Measurements from ENCODE around the gene KCNS3. TPM values are rescaled to one million over a fixed set of nuclear protein-coding genes. Genes with fewer than 3 reads are reported as not detected.
"Not testable (repeated sequence)": the region's sequence is repeated elsewhere in the genome, so short reads cannot be mapped to it uniquely, and the experiment has no call there.

Gene KCNS3
- total and polyA plus RNA-seq, 4 donors, result 5.4 to 15.0 (median 11.2) TPM

DNA sequence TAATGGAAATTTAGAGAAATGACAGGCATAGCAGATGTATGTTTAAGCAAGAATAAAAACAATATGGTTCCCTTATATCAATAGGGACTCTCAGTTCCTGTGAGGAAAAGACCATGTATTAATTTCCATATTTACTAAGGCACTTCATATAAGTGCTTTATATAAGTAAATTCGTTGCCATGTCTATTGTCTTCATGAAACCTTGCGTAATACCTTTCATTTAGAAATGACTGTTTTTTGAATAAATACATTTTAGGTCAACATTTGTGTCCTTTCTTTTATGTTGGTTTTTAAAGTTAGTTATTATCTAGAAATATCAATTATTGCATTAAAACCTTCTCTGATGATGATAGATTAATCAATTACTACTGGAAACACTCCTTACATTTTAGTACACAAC, 83.3 kb downstream of the KCNS3 start:
- intact Hi-C loops (cut with DNase I), result no loop called here
- Histone ChIP-seq H3K9me3 (ENCODE audit: control insufficient read depth, low read length) (no peaks in the 10 kb centered on the region), H3K36me3 (ENCODE audit: control insufficient read depth in 1 of 2, insufficient read depth in 2 of 2, low read length in 1 of 2) (no peaks in the 10 kb centered on the region), H3K4me1 (ENCODE audit: control insufficient read depth in 1 of 2, insufficient read depth in 2 of 2, low read length in 2 of 2) (peaks cover 2 to 4% of the 10 kb centered on the region in 2 donors), H3K27me3 (ENCODE audit: control insufficient read depth in 1 of 2, insufficient read depth in 2 of 2, low read length in 1 of 2) (no peaks in the 10 kb centered on the region), H3K4me3 (ENCODE audit: low read length in 2 of 2) (no peak overlapping the region), H3K27ac (ENCODE audit: low read depth in 1 of 2, low read length in 2 of 2) (no peak overlapping the region)
- DNase-seq, result no peak
- no peak for ATAC-seq (ENCODE audit: low FRiP score)
- 92 to 94% methylated on average over 2 of the region's 2 CpGs for WGBS, 2 donors

DNA sequence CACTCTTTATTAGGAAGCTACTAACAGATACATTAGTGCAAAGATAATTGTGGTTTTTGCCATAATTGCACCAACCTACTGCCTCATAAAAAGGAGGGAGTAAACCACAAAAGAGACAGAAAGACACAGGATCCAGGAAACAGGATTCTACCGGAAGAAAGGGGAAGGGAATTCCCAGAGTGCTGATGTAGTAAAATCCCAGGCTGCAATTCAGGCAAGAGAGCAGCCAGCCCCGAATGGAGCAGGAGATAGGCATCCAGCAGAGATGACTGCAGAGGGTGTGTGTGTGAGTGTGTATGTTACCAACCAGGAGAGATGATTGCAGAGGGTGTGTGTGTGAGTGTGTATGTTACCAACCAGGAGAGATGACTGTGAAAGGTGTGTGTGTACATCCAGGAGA, 84.4 kb downstream of the KCNS3 start:
- Histone ChIP-seq H3K27ac (ENCODE audit: low read depth in 1 of 2, low read length in 2 of 2) (no peak overlapping the region), H3K4me3 (ENCODE audit: low read length in 2 of 2) (no peak overlapping the region), H3K9me3 (ENCODE audit: control insufficient read depth, low read length) (no peaks in the 10 kb centered on the region), H3K36me3 (ENCODE audit: control insufficient read depth in 1 of 2, insufficient read depth in 2 of 2, low read length in 1 of 2) (no peaks in the 10 kb centered on the region), H3K4me1 (ENCODE audit: control insufficient read depth in 1 of 2, insufficient read depth in 2 of 2, low read length in 2 of 2) (peaks cover 2 to 4% of the 10 kb centered on the region in 2 donors), H3K27me3 (ENCODE audit: control insufficient read depth in 1 of 2, insufficient read depth in 2 of 2, low read length in 1 of 2) (no peaks in the 10 kb centered on the region)
- WGBS, 2 donors, result 2 to 5% methylated on average over 2 of the region's 2 CpGs
- intact Hi-C loops (cut with DNase I), result no loop called here
- DNase-seq, result no peak
- no peak for ATAC-seq (ENCODE audit: low FRiP score)

DNA sequence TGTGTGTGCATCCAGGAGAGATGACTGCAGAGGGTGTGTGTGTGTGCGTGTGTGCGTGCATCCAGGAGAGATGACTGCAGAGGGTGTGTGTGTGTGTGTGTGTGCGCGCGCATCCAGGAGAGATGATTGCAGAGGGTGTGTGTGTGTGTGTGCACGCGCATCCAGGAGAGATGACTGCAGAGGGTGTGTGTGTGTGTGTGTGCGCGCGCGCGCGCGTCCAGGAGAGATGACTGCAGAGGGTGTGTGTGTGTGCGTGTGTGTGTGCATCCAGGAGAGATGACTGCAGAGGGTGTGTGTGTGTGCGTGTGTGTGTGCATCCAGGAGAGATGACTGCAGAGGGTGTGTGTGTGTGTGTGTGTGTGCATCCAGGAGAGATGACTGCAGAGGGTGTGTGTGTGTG, 85.1 kb downstream of the KCNS3 start:
- H3K27me3 ChIP-seq (ENCODE audit: control insufficient read depth in 1 of 2, insufficient read depth in 2 of 2, low read length in 1 of 2); intact Hi-C loops (cut with DNase I); H3K36me3 ChIP-seq (ENCODE audit: control insufficient read depth in 1 of 2, insufficient read depth in 2 of 2, low read length in 1 of 2); H3K4me3 ChIP-seq (ENCODE audit: low read length in 2 of 2); H3K9me3 ChIP-seq (ENCODE audit: control insufficient read depth, low read length); ATAC-seq (ENCODE audit: low FRiP score); H3K27ac ChIP-seq (ENCODE audit: low read depth in 1 of 2, low read length in 2 of 2); DNase-seq; H3K4me1 ChIP-seq (ENCODE audit: control insufficient read depth in 1 of 2, insufficient read depth in 2 of 2, low read length in 2 of 2): not testable (repeated sequence)
- WGBS, 2 donors, result 88 to 89% methylated on average over 15 to 16 of the region's 16 CpGs

DNA sequence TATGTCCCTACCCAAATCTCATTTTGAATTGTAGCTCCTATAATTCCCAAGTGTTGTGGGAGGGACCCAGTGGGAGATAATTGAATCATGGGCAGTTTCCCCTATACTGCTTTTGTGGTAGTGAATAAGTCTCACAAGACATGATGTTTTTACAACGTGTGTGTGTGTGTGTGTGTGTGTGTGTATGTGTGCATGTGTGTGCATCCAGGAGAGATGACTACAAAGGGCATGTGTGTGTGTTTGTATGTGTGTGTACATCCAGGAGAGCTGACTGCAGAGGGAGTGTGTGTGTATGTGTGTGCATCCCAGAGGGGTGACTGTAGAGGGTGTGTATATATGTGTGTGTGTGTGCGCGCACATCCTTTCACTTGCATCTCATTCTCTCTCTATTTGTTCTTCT, 86.7 kb downstream of the KCNS3 start:
- no peaks in the 10 kb centered on the region for H3K36me3 ChIP-seq (ENCODE audit: control insufficient read depth in 1 of 2, insufficient read depth in 2 of 2, low read length in 1 of 2)

DNA sequence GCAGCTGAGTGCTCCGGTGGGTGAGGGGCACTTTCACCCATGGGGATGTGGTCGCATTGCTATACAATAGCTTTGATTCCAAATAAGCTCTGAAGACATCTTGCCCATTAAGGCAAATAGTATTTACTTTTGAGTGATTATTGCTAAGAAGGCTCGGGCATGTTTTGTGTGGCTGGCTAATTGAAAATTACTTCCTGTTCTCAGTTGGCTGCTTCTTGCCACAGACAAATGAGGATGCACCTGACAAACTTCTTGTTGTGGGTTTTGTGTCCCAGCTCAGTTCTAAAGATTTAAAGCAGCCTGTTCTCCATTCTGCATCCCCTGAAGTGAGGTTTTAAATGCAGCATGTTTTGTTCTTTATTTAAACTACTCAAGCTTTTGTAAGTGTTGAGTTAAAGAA, 88.3 kb downstream of the KCNS3 start:
- no peaks in the 10 kb centered on the region for H3K36me3 ChIP-seq (ENCODE audit: control insufficient read depth in 1 of 2, insufficient read depth in 2 of 2, low read length in 1 of 2)
- no peak for DNase-seq
- H3K27me3 ChIP-seq (ENCODE audit: control insufficient read depth in 1 of 2, insufficient read depth in 2 of 2, low read length in 1 of 2), result no peaks in the 10 kb centered on the region
- H3K4me1 ChIP-seq (ENCODE audit: control insufficient read depth in 1 of 2, insufficient read depth in 2 of 2, low read length in 2 of 2), result peaks cover 2 to 4% of the 10 kb centered on the region in 2 donors
- intact Hi-C loops (cut with DNase I), result no loop called here
- H3K4me3 ChIP-seq (ENCODE audit: low read length in 2 of 2), result no peak overlapping the region
- no peaks in the 10 kb centered on the region for H3K9me3 ChIP-seq (ENCODE audit: control insufficient read depth, low read length)
- ATAC-seq (ENCODE audit: low FRiP score), result no peak
- WGBS, 2 donors, result 45 to 52% methylated on average over 3 of the region's 3 CpGs
- no peak overlapping the region for H3K27ac ChIP-seq (ENCODE audit: low read depth in 1 of 2, low read length in 2 of 2)

More for the DNA sequence above, 86.7 kb downstream of the KCNS3 start:
- DNase-seq (no peak), ATAC-seq (ENCODE audit: low FRiP score) (no peak)
- no peaks in the 10 kb centered on the region for H3K27me3 ChIP-seq (ENCODE audit: control insufficient read depth in 1 of 2, insufficient read depth in 2 of 2, low read length in 1 of 2)
- no peaks in the 10 kb centered on the region for H3K9me3 ChIP-seq (ENCODE audit: control insufficient read depth, low read length)
- H3K27ac ChIP-seq (ENCODE audit: low read depth in 1 of 2, low read length in 2 of 2), result no peak overlapping the region
- no peak overlapping the region for H3K4me3 ChIP-seq (ENCODE audit: low read length in 2 of 2)
- WGBS, 2 donors, result 78 to 92% methylated on average over 3 of the region's 3 CpGs
- H3K4me1 ChIP-seq (ENCODE audit: control insufficient read depth in 1 of 2, insufficient read depth in 2 of 2, low read length in 2 of 2), result peaks cover 2 to 4% of the 10 kb centered on the region in 2 donors
- intact Hi-C loops (cut with DNase I), result no loop called here

DNA sequence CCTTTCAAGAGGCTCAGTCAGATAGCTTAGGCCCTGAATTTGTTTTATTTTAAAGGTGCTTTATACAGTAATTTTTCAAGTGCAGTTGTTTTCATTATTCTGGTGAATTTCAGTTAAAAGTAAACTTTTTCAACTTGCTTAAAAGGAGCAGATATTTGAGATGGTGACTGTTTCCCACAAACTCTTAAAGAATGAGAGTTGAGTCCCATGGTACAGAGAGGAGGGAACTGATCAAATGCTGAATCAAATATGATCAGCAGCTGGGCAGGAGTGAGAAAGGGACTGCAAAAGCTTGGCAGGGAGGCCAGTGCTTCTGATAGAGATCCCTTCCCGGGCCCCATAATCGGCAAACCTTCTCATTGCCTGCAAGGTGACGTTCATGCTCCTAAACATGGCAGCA, 91.2 kb downstream of the KCNS3 start:
- H3K27me3 ChIP-seq (ENCODE audit: control insufficient read depth in 1 of 2, insufficient read depth in 2 of 2, low read length in 1 of 2), result no peaks in the 10 kb centered on the region
- H3K36me3 ChIP-seq (ENCODE audit: control insufficient read depth in 1 of 2, insufficient read depth in 2 of 2, low read length in 1 of 2), result no peaks in the 10 kb centered on the region
- ATAC-seq (ENCODE audit: low FRiP score) (no peak), DNase-seq (no peak)
- H3K4me1 ChIP-seq (ENCODE audit: control insufficient read depth in 1 of 2, insufficient read depth in 2 of 2, low read length in 2 of 2), result peaks cover 2 to 4% of the 10 kb centered on the region in 2 donors
- H3K27ac ChIP-seq (ENCODE audit: low read depth in 1 of 2, low read length in 2 of 2), result no peak overlapping the region
- no peaks in the 10 kb centered on the region for H3K9me3 ChIP-seq (ENCODE audit: control insufficient read depth, low read length)
- intact Hi-C loops (cut with DNase I), result no loop called here
- 89 to 94% methylated on average over 3 of the region's 3 CpGs for WGBS, 2 donors
- no peak overlapping the region for H3K4me3 ChIP-seq (ENCODE audit: low read length in 2 of 2)

DNA sequence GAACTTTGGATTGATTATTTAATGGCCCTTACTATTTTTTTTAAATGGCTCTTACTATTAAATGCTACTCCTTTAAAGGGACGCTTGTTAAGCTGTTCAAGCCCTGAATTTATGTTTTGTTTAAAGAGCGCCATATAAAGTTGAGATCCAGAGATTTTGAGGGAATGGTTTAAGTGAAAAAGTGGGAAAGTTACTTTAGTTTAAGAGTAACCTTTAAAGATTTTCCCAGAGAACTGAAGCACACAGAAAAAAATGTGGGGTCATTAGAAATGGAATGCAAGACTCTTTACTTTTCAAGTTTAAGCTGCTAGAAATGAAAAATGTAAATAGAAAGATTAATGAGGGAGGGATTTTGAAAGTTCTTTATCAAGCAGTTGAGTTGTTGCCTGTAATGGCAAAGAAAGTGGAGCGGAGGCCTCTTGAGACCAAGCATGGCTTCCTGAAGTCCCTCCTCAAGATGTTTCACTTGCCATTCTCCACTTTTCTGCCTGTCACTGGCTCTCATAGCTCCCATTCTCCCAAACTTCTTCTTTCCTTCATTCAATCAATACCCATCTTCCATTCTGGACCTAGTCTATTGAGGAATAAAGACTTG, 93.2 kb downstream of the KCNS3 start:
- intact Hi-C loops (cut with DNase I), result no loop called here
- H3K27ac ChIP-seq (ENCODE audit: low read depth in 1 of 2, low read length in 2 of 2), result no peak overlapping the region
- H3K4me1 ChIP-seq (ENCODE audit: control insufficient read depth in 1 of 2, insufficient read depth in 2 of 2, low read length in 2 of 2), result peaks cover under 1 to 2% of the 10 kb centered on the region in 2 donors
- H3K36me3 ChIP-seq (ENCODE audit: control insufficient read depth in 1 of 2, insufficient read depth in 2 of 2, low read length in 1 of 2), result no peaks in the 10 kb centered on the region
- no peaks in the 10 kb centered on the region for H3K9me3 ChIP-seq (ENCODE audit: control insufficient read depth, low read length)
- ATAC-seq (ENCODE audit: low FRiP score) (no peak), DNase-seq (no peak)
- no peak overlapping the region for H3K4me3 ChIP-seq (ENCODE audit: low read length in 2 of 2)
- WGBS, 2 donors, result 91% methylated on average over 3 of the region's 3 CpGs
- no peaks in the 10 kb centered on the region for H3K27me3 ChIP-seq (ENCODE audit: control insufficient read depth in 1 of 2, insufficient read depth in 2 of 2, low read length in 1 of 2)

DNA sequence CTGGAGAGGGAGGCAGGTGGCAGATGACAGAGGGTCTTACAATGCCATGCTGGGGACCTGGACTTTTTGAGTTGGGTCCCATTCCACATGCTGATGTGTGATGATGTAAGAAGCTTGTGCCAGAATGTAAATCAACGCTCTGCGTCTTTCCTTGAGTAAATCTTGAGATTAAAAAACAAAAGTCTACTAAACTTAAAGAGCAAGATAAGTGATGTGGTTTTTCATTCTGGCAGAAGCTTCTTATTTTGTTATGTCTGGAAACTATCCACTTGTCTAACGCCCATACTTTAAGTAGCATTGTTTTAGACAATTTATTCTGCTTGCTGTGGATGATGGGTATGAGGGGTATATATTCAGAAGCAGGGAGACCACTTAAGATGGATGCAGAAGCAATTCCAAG, 94.5 kb downstream of the KCNS3 start:
- intact Hi-C loops (cut with DNase I), result no loop called here
- ATAC-seq (ENCODE audit: low FRiP score) (no peak), DNase-seq (no peak)
- WGBS, 2 donors, result 47 to 48% methylated on average over 3 of the region's 3 CpGs
- Histone ChIP-seq H3K4me3 (ENCODE audit: low read length in 2 of 2) (no peak overlapping the region), H3K9me3 (ENCODE audit: control insufficient read depth, low read length) (no peaks in the 10 kb centered on the region), H3K27me3 (ENCODE audit: control insufficient read depth in 1 of 2, insufficient read depth in 2 of 2, low read length in 1 of 2) (no peaks in the 10 kb centered on the region), H3K36me3 (ENCODE audit: control insufficient read depth in 1 of 2, insufficient read depth in 2 of 2, low read length in 1 of 2) (no peaks in the 10 kb centered on the region), H3K4me1 (ENCODE audit: control insufficient read depth in 1 of 2, insufficient read depth in 2 of 2, low read length in 2 of 2) (peaks cover 0 to 6% of the 10 kb centered on the region in 2 donors), H3K27ac (ENCODE audit: low read depth in 1 of 2, low read length in 2 of 2) (no peak overlapping the region)

DNA sequence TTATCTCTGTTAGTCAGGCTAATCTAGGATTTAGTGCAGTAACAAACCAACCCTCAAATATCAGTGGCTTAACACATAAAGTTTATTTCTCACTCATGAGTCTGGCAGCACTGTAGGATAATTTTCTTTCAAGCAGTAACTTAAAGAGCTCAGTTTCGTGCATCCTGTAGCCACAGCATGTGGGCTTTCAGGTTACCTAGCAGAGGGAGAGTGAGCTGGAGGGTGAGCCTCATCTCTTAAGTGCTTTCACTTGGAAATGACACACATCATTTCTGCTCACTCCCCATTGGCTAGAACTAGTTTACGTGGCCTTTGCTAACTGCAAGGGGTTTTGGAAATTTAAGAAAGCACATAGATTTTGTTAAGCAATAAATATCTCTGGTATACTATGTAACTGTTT, 96.9 kb downstream of the KCNS3 start:
- ATAC-seq (ENCODE audit: low FRiP score) (no peak), DNase-seq (no peak)
- Histone ChIP-seq H3K4me1 (ENCODE audit: control insufficient read depth in 1 of 2, insufficient read depth in 2 of 2, low read length in 2 of 2) (peaks cover 0 to 6% of the 10 kb centered on the region in 2 donors), H3K4me3 (ENCODE audit: low read length in 2 of 2) (no peak overlapping the region), H3K27ac (ENCODE audit: low read depth in 1 of 2, low read length in 2 of 2) (peak overlapping the region in 1 of 2 donors; percentile 44), H3K27me3 (ENCODE audit: control insufficient read depth in 1 of 2, insufficient read depth in 2 of 2, low read length in 1 of 2) (no peaks in the 10 kb centered on the region), H3K9me3 (ENCODE audit: control insufficient read depth, low read length) (no peaks in the 10 kb centered on the region), H3K36me3 (ENCODE audit: control insufficient read depth in 1 of 2, insufficient read depth in 2 of 2, low read length in 1 of 2) (no peaks in the 10 kb centered on the region)
- WGBS, 2 donors, result 93 to 100% methylated on average over 2 of the region's 2 CpGs
- intact Hi-C loops (cut with DNase I), result loop anchor here in 1 of 2 donors (5.0 kb wide), 1 partner anchor 38 kb away; no protein-coding TSS in a partner anchor
